SK-N-SH treated with all-trans-retinoic acid at 6 μM for 48 hours (cell line): ENCODE data around the gene UNC5C.

Experiments used
- ATAC-seq: fragments of 200-7000 bp; cut with Tn5 transposase; 3 replicates; pipeline ENCODE4 v1.9.1; 2020; ENCODE audit warnings: mild to moderate bottlenecking, moderate library complexity
- ARNTL ChIP-seq: fragments of 450-650 bp; formaldehyde crosslinking; IDR thresholded peaks from 2 replicates; pipeline ENCODE4 v1.5.0; 2020; ENCODE audit warnings: low read depth, mild to moderate bottlenecking, moderate library complexity, borderline replicate concordance
- CREB5 ChIP-seq: fragments of 250-450 bp; sonication (Bioruptor Pico); IDR thresholded peaks from 2 replicates; pipeline ENCODE4 v1.5.1; 2020; ENCODE audit warnings: low read depth, mild to moderate bottlenecking, moderate library complexity
- CSRNP3 ChIP-seq: fragments of 250-450 bp; sonication (Bioruptor Pico); IDR thresholded peaks from 2 replicates; pipeline ENCODE4 v1.5.1; 2021; ENCODE audit warnings: mild to moderate bottlenecking, moderate library complexity
- ESRRG ChIP-seq: fragments of 250-450 bp; sonication (Bioruptor Pico); IDR thresholded peaks from 2 replicates; pipeline ENCODE4 v1.6.1; 2021; ENCODE audit warnings: mild to moderate bottlenecking
- GLIS3 ChIP-seq: fragments of 250-450 bp; sonication (Bioruptor Pico); IDR thresholded peaks from 2 replicates; pipeline ENCODE4 v1.5.0; 2020; ENCODE audit warnings: mild to moderate bottlenecking, moderate library complexity
- ISL1 ChIP-seq: fragments of 250-450 bp; sonication (Bioruptor Pico); IDR thresholded peaks from 2 replicates; pipeline ENCODE4 v2.1.2; 2022; ENCODE audit warnings: mild to moderate bottlenecking, moderate library complexity
- OSR1 ChIP-seq: fragments of 250-450 bp; sonication (Bioruptor Pico); IDR thresholded peaks from 2 replicates; pipeline ENCODE4 v1.8.0; 2022; ENCODE audit warnings: moderate library complexity, mild to moderate bottlenecking, inconsistent platforms
- PATZ1 ChIP-seq: fragments of 250-450 bp; sonication (Bioruptor Pico); IDR thresholded peaks from 2 replicates; pipeline ENCODE4 v1.8.0; 2020; ENCODE audit warnings: mild to moderate bottlenecking, moderate library complexity, borderline replicate concordance
- POU6F1 ChIP-seq: fragments of 250-450 bp; sonication (Bioruptor Pico); IDR thresholded peaks from 2 replicates; pipeline ENCODE4 v1.8.0; 2021; ENCODE audit warnings: low read depth, mild to moderate bottlenecking, moderate library complexity, borderline replicate concordance
- TSHZ2 ChIP-seq: fragments of 250-450 bp; sonication (Bioruptor Pico); IDR thresholded peaks from 2 replicates; pipeline ENCODE4 v1.5.0; 2020; ENCODE audit warnings: mild to moderate bottlenecking, moderate library complexity
- ZC3H10 ChIP-seq: fragments of 250-450 bp; sonication (Bioruptor Pico); IDR thresholded peaks from 2 replicates; pipeline ENCODE4 v1.5.1; 2021; ENCODE audit warnings: mild to moderate bottlenecking, moderate library complexity
- ZFP3 ChIP-seq: fragments of 250-450 bp; sonication (Bioruptor Pico); IDR thresholded peaks from 2 replicates; pipeline ENCODE4 v1.5.0; 2020; ENCODE audit warnings: mild to moderate bottlenecking, moderate library complexity
- ZNF565 ChIP-seq: fragments of 450-650 bp; formaldehyde crosslinking; conservative IDR thresholded peaks from 2 replicates; pipeline ENCODE4 v1.5.0; 2020; ENCODE audit warnings: low read depth, mild to moderate bottlenecking, moderate library complexity
- ZNF8 ChIP-seq: fragments of 450-650 bp; formaldehyde crosslinking; IDR thresholded peaks from 2 replicates; pipeline ENCODE4 v1.5.0; 2020; ENCODE audit warnings: mild to moderate bottlenecking, moderate library complexity

Gene UNC5C

GRCh38 chr4:95446173-95446572 is 102.6 kb downstream of the UNC5C start:
- TF ChIP-seq POU6F1 (CRISPR knock-in tag) (no peak), TSHZ2 (CRISPR knock-in tag) (no peak), ISL1 (CRISPR knock-in tag) (no peak)
- no peak for ATAC-seq

- no peak for TF ChIP-seq ESRRG
- TF ChIP-seq POU6F1 (CRISPR knock-in tag) = no peak
- TF ChIP-seq ZNF8 = no peak
- TF ChIP-seq ZC3H10 (CRISPR knock-in tag) = no peak
- no peak for TF ChIP-seq CREB5
- no peak for TF ChIP-seq ZFP3 (CRISPR knock-in tag)
- TF ChIP-seq GLIS3 (CRISPR knock-in tag) = no peak
- no peak for TF ChIP-seq TSHZ2 (CRISPR knock-in tag)
- no peak for TF ChIP-seq PATZ1 (CRISPR knock-in tag)
- no peak for ATAC-seq
These were observed 103.5 kb downstream of the UNC5C start for GRCh38 chr4:95445251-95445650.

- TF ChIP-seq CSRNP3 (CRISPR knock-in tag) (no peak), OSR1 (no peak), ZFP3 (CRISPR knock-in tag) (no peak), ARNTL (CRISPR knock-in tag) (no peak), ZNF565 (no peak)
- ATAC-seq = no peak
These were observed 104.0 kb downstream of the UNC5C start for GRCh38 chr4:95444812-95445211.
